IPS-15b (cell line): ENCODE measurements around the gene SSH3.
"Not testable (repeated sequence)": the region's sequence is repeated elsewhere in the genome, so short reads cannot be mapped to it uniquely, and the experiment has no call there.

Source experiments
- H3K27me3 ChIP-seq: one replicate; pipeline ENCODE4 v1.6.1; 2013; ENCODE audit warnings: low read length; ENCODE audit not compliant: control insufficient read depth, insufficient read depth
- H3K36me3 ChIP-seq: one replicate; pipeline ENCODE4 v1.6.1; 2013; ENCODE audit warnings: low read length; ENCODE audit not compliant: control insufficient read depth, insufficient read depth
- H3K4me1 ChIP-seq: one replicate; pipeline ENCODE4 v1.6.1; 2013; ENCODE audit warnings: mild to moderate bottlenecking, low read length; ENCODE audit not compliant: control insufficient read depth, insufficient read depth
- H3K4me3 ChIP-seq: one replicate; pipeline ENCODE4 v1.5.1; 2013; ENCODE audit warnings: low read depth, low read length
- H3K9ac ChIP-seq: one replicate; pipeline ENCODE4 v1.6.1; 2013; ENCODE audit warnings: low read depth, mild to moderate bottlenecking, low read length
- H3K9me3 ChIP-seq: one replicate; pipeline ENCODE4 v1.6.1; 2013; ENCODE audit warnings: mild to moderate bottlenecking, low read length; ENCODE audit not compliant: control insufficient read depth, insufficient read depth

The SSH3 gene

DNA sequence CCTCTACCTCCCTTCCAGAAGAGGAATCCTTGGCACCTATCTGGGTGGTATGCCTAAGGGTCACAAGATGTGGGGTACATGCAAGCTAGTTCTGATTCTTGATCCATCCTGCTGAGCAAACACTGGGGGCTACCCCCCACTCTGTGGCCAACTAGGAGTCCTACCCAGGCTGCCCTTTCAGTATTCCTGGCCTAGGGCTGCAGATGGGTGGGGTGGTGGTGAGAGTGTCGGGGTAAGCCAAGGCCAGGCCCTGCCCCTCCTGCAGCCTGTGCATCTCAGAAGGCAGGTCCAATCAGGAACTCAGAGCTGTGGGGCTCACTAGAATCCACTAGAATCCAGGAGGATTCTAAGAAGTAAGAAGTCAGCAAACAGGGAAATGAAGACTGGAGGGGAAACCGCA, 10.9 kb downstream of the SSH3 start:
- H3K9ac ChIP-seq: no peak overlapping the region
- peaks cover 6% of the 10 kb centered on the region for H3K36me3 ChIP-seq
- H3K9me3 ChIP-seq: no peaks in the 10 kb centered on the region
- H3K27me3 ChIP-seq: peaks cover 17% of the 10 kb centered on the region
- no peaks in the 10 kb centered on the region for H3K4me1 ChIP-seq
- H3K4me3 ChIP-seq: no peak overlapping the region

DNA sequence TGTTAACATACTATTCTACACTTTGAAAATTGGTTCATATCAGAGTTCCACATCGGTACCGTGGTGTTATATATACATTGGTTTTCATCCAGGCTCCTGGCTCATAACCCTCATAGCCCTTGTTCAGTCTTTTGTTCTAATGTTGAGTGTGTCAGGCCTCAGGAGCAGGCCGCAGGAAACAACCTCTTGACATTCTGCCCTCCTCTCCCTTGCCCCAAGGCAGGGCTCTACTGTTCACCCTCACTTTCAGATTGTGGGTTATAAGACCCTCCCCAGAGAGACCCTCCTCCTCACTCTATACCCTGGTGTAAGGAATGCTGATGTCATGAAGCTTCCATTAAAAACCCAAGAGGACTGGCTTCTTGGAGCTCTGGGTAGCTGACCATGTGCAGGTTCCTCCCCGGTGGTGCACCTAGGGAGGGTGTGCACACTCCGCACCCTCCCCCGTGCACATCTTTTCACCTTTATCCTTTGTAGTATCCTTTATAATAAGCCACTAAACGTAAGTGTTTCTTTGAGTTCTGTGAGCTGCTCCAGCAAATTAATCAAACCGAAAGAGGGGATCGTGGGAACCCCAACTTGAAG, 12.1 kb downstream of the SSH3 start:
- H3K9ac ChIP-seq: no peak overlapping the region
- peaks cover 24% of the 10 kb centered on the region for H3K27me3 ChIP-seq
- no peaks in the 10 kb centered on the region for H3K36me3 ChIP-seq
- no peak overlapping the region for H3K4me3 ChIP-seq
- no peaks in the 10 kb centered on the region for H3K9me3 ChIP-seq
- H3K4me1 ChIP-seq: no peaks in the 10 kb centered on the region

DNA sequence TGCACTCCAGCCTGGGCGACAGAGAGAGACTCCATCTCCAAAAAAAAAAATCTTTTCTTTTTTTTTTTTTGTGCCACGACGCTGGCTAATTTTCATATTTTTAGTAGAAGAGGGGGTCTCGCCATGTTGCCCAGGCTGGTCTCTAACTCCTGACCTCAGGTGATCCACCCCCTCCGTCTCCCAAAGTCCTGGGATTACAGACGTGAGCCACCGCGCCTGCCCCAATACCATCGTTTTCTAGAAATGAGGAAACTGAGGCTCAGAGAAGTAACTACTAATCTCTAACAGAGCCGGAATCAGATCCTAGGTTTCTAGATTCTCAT, 13.5 kb downstream of the SSH3 start:
- Histone ChIP-seq H3K9me3 (no peaks in the 10 kb centered on the region), H3K27me3 (peaks cover 28% of the 10 kb centered on the region), H3K4me1 (no peaks in the 10 kb centered on the region), H3K36me3 (no peaks in the 10 kb centered on the region), H3K4me3 (peak overlapping the region; percentile 85), H3K9ac (peak overlapping the region; percentile 91)

DNA sequence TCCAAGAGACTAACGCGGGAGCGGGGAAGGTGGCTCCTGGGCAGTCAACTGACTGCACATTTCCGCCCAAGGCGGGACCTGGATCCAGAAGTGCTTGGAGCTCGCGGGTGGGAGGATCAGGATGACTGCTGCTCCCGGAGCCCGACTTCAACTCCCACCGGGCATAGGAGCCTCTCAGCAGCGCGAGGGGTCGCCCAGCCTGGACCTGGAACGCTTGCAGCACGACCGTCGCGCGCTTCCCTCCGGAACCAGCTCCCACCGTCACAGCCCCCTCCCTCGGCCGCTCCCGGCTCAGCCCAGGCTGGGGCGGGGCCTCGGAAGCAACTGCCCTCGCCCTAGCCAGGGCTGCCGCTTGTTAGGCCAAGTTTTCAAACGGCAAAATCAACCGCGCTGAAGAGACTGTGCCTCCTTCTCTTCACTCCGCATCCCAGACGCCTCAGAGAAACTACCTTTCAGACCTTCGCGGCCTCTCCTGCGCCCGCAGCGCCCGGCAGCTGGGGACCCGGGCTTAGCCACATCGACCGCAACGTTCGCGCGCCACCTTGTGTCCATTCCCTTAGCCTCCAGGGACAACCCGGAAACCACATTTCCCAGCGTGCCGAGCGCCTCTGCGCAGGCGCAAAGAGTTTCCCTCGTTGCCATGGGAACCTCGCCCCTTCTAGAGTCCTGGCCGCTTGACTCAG, 14.0 kb downstream of the SSH3 start:
- Histone ChIP-seq H3K9ac (peak overlapping the region; percentile 91), H3K27me3 (peaks cover 28% of the 10 kb centered on the region), H3K4me3 (peak overlapping the region; percentile 85), H3K9me3 (no peaks in the 10 kb centered on the region), H3K36me3 (no peaks in the 10 kb centered on the region), H3K4me1 (no peaks in the 10 kb centered on the region)

DNA sequence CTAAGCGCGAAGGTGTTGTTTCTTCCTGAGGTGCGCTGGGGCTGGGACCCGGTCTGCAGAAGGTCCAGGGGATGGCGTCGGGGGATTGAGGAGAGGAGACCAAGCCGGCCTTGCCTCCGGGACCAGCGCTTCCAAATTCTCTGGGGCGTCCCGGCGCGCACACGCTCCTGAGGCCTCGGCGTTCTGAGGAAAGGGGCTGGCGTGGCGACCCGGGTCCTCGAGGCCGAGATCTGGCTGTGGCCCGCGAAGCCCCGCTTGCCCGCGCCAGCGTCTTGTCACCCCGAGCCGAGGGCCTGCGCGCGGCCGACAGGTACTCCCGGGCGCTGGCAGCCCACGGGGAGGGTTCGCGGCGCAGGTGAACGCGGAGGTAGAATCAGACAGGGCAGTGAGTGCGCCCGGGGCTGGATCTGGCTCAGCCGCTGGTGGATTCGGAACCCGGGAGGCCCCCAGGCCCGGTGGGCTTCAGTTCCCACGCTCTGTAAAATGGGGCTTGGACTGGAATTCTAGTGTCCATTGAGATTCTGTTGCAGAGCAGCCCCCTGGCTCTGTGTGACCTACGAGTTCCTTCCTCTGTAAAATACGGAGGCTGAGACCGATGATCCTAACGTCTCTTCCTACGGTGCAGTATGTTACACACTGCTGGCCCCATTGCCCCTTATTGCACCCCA, 14.7 kb downstream of the SSH3 start:
- Histone ChIP-seq H3K9ac (no peak overlapping the region), H3K27me3 (peaks cover 28% of the 10 kb centered on the region)

GRCh38 chr11:67318876-67319275, 15.5 kb downstream of the SSH3 start:
- not testable (repeated sequence) for H3K9me3 ChIP-seq, H3K36me3 ChIP-seq, H3K9ac ChIP-seq, H3K4me1 ChIP-seq
- peaks cover 28% of the 10 kb centered on the region for H3K27me3 ChIP-seq
- peak overlapping the region; percentile 85 for H3K4me3 ChIP-seq

More for the DNA sequence above, 14.7 kb downstream of the SSH3 start:
- Histone ChIP-seq H3K4me3 (peak overlapping the region; percentile 85), H3K4me1 (no peaks in the 10 kb centered on the region), H3K36me3 (no peaks in the 10 kb centered on the region), H3K9me3 (no peaks in the 10 kb centered on the region)

GRCh38 chr11:67320011-67320410, 16.7 kb downstream of the SSH3 start:
- Histone ChIP-seq H3K9ac (no peak overlapping the region), H3K27me3 (peaks cover 28% of the 10 kb centered on the region), H3K9me3 (no peaks in the 10 kb centered on the region), H3K4me1 (no peaks in the 10 kb centered on the region), H3K4me3 (no peak overlapping the region), H3K36me3 (no peaks in the 10 kb centered on the region)

- H3K4me1 ChIP-seq: no peaks in the 10 kb centered on the region
- H3K4me3 ChIP-seq: no peak overlapping the region
- H3K9me3 ChIP-seq: no peaks in the 10 kb centered on the region
- no peak overlapping the region for H3K9ac ChIP-seq
- peaks cover 26% of the 10 kb centered on the region for H3K27me3 ChIP-seq
- H3K36me3 ChIP-seq: no peaks in the 10 kb centered on the region
Observed at GRCh38 chr11:67320691-67321090, 17.4 kb downstream of the SSH3 start.

DNA sequence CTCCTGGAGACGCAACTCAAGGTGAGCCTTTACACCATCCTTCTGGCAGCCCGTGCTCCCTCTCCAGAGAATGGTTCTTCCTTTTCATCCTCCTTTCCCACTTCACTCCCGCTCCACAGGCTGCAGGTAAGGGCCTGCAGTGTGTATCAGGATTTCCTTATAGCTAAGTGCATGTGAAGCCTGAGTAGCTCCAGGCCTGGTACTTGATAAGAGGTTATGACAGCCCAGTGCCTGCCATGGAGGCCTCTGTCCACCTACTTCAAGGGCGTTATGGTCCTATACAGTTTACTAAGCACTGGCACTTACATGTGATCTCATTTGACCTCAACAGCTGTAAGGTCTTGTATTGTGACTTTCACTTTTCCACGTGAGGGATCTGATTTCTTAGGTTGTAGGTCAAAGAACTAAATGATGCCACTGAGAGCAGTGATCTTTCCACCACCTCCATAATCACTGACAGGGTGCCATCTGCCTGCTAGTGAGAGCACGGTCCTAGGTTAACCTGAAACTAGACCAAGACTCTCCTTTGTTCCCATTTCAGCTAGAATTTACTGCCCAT, 18.1 kb downstream of the SSH3 start:
- H3K36me3 ChIP-seq: no peaks in the 10 kb centered on the region
- no peak overlapping the region for H3K9ac ChIP-seq
- no peaks in the 10 kb centered on the region for H3K9me3 ChIP-seq
- H3K27me3 ChIP-seq: peaks cover 23% of the 10 kb centered on the region
- H3K4me1 ChIP-seq: no peaks in the 10 kb centered on the region
- H3K4me3 ChIP-seq: no peak overlapping the region

DNA sequence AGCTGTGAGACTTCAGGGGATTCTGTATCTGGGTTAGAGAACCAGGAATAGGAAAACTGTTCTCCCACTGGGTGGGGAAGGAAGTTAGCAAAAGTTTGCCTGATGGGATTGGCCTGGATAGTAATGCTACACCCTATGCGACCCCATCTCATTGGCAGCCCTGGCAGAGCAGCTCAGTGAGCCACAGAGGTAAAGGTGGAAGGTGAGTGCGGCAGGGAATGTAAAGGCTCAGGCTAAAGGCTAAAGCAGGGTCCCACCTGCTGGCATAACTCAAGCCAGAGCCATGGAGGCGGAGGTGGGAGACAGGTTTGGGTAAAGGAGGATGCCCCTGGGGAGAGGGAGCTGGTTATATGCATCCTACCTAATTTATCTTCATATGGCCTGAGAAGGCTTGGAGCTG, 18.7 kb downstream of the SSH3 start:
- H3K27me3 ChIP-seq: peaks cover 23% of the 10 kb centered on the region
- no peak overlapping the region for H3K9ac ChIP-seq
- no peaks in the 10 kb centered on the region for H3K36me3 ChIP-seq
- no peak overlapping the region for H3K4me3 ChIP-seq
- no peaks in the 10 kb centered on the region for H3K4me1 ChIP-seq
- no peaks in the 10 kb centered on the region for H3K9me3 ChIP-seq

- Histone ChIP-seq H3K9me3 (no peaks in the 10 kb centered on the region), H3K4me1 (no peaks in the 10 kb centered on the region), H3K4me3 (no peak overlapping the region), H3K9ac (no peak overlapping the region), H3K27me3 (peaks cover 18% of the 10 kb centered on the region), H3K36me3 (no peaks in the 10 kb centered on the region)
Observed at GRCh38 chr11:67323526-67323925, 20.2 kb downstream of the SSH3 start.
